Stimulated activated CD8-positive, alpha-beta memory T cell treated with anti-CD3 and anti-CD28 coated beads, Interleukin-2, amount 100 ng/mL, for 1 hour (primary cell): ENCODE results near the gene DARS1.
"Not testable (repeated sequence)": the region's sequence is repeated elsewhere in the genome, so short reads cannot be mapped to it uniquely, and the experiment has no call there.

Source experiments
- DNase-seq, 2 donors: peaks; one replicate each; pipeline ENCODE4 v3.0.0-alpha.2; 2020; ENCODE audit warnings: low read depth in 2 of 2

The DARS1 gene

GRCh38 chr2:135945526-135945925 is 39.9 kb downstream of the DARS1 start:
- DNase-seq = no peak

GRCh38 chr2:135944625-135945024 is 40.8 kb downstream of the DARS1 start:
- DNase-seq = no peak

- no peak for DNase-seq
Observed at GRCh38 chr2:135942936-135943688, 42.3 kb downstream of the DARS1 start.

GRCh38 chr2:135936524-135936923 is 48.9 kb downstream of the DARS1 start:
- no peak for DNase-seq

GRCh38 chr2:135935914-135936313 is 49.5 kb downstream of the DARS1 start:
- DNase-seq = no peak

- DNase-seq = no peak
Observed at GRCh38 chr2:135931776-135932443, 53.5 kb downstream of the DARS1 start.

- DNase-seq = no peak
Observed at GRCh38 chr2:135926605-135927004, 58.8 kb downstream of the DARS1 start.

GRCh38 chr2:135925571-135925970 is 59.9 kb downstream of the DARS1 start:
- DNase-seq = no peak

GRCh38 chr2:135916207-135916606 is 69.2 kb downstream of the DARS1 start:
- DNase-seq = no peak

GRCh38 chr2:135914485-135914884 is 70.9 kb downstream of the DARS1 start:
- no peak for DNase-seq

GRCh38 chr2:135913727-135914365 is 71.6 kb downstream of the DARS1 start:
- peak in 1 of 2 donors; percentile 3 for DNase-seq

- DNase-seq = no peak
Observed at GRCh38 chr2:135909976-135910375, 75.5 kb downstream of the DARS1 start.

GRCh38 chr2:135905679-135906078 is 79.7 kb downstream of the DARS1 start:
- no peak for DNase-seq

- no peak for DNase-seq
Observed at GRCh38 chr2:135904341-135904989, 81.0 kb downstream of the DARS1 start.

- DNase-seq = no peak
Observed at GRCh38 chr2:135903650-135904049, 81.8 kb downstream of the DARS1 start.

- no peak for DNase-seq
Observed at GRCh38 chr2:135899567-135899966, 85.9 kb downstream of the DARS1 start.

GRCh38 chr2:135898234-135898786 is 87.1 kb downstream of the DARS1 start:
- no peak for DNase-seq

GRCh38 chr2:135894930-135895329 is 90.5 kb downstream of the DARS1 start:
- DNase-seq = no peak

- DNase-seq = no peak
Observed at GRCh38 chr2:135893374-135893794, 92.0 kb downstream of the DARS1 start.

- no peak for DNase-seq
Observed at GRCh38 chr2:135890835-135891234, 94.6 kb downstream of the DARS1 start.

- DNase-seq = no peak
Observed at GRCh38 chr2:135890149-135890548, 95.3 kb downstream of the DARS1 start.

- DNase-seq = not testable (repeated sequence)
Observed at GRCh38 chr2:135888587-135888986, 96.8 kb downstream of the DARS1 start.
